Amniotic epithelial cell (primary cell): ENCODE data around the gene PCDH9.
"Not testable (repeated sequence)": the region's sequence is repeated elsewhere in the genome, so short reads cannot be mapped to it uniquely, and the experiment has no call there.

Experiments used
- DNase-seq: peaks from one replicate; pipeline ENCODE4 v3.0.0-alpha.2; 2010; ENCODE audit warnings: low read depth

The PCDH9 gene

DNA sequence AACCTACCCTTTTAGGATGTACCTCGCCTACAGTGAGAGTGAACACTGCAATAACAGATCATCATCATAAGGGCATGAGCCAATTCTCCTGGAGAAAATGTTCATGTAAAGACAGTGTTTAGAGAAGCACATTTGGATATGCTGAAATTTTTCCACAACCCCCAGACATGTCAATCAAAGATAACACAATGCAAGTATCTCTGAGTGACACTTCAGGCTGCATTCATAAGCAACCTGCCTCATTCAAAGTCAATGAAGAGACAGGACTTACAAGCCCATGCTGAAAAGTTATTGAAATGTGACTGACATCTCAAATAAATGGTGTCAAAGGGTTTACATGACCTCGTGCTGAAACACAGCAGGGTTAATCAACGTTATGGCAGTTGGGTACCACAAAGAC lies 102.0 kb downstream of the PCDH9 start:
- no peak for DNase-seq

DNA sequence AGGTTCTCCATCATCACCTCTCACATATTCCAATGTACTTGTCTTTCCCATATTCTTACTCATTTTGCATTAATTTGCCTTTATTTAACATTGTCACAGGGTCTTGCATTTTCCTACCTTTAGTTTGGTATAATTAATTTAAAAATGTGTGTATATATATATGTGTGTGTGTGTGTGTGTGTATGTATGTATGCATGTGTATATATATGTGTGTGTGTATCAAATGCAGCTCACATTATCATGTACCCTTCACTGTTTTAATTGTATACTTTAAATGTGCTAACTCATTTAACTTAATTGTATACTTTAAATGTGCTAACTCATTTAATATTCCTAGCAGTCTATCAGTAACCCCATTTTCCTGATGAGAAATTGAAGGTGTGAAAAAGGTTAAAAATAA lies 104.5 kb downstream of the PCDH9 start:
- no peak for DNase-seq

DNA sequence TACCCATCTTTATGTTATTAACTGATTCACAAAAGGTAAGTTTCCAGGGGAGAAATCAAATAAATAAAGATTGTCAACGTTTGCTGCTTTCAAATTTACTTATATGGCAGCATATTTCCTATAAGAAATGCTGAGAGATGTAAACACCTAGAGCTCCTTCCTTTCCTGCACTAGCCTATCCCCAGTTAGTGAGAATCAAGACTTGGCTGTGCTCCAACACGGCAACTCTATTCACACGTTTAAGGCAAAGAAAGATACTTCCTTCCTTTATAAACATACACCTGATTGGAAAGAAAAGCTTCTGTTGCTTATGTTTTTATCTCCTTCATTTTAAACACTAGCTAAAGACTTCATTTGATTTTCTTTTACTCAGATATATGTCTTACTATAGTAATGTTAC lies 107.0 kb downstream of the PCDH9 start:
- DNase-seq, result no peak

DNA sequence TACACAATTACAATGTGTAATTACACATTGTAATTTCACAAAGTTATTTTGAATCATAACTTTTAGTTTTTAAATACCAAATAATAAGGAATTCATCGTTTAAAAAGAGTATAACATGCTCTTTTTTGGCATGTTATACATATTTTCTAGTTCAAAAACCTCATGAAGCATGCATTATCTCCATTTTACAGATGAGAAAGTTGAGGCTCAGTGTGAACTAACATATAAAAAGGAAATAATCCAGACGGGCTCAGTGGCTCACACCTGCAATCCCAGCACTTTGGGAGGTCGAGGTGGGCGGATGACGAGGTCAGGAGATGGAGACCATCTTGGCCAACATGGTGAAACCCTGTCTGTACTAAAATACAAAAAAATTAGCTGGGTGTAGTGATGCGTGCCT lies 107.9 kb downstream of the PCDH9 start:
- DNase-seq, result no peak

DNA sequence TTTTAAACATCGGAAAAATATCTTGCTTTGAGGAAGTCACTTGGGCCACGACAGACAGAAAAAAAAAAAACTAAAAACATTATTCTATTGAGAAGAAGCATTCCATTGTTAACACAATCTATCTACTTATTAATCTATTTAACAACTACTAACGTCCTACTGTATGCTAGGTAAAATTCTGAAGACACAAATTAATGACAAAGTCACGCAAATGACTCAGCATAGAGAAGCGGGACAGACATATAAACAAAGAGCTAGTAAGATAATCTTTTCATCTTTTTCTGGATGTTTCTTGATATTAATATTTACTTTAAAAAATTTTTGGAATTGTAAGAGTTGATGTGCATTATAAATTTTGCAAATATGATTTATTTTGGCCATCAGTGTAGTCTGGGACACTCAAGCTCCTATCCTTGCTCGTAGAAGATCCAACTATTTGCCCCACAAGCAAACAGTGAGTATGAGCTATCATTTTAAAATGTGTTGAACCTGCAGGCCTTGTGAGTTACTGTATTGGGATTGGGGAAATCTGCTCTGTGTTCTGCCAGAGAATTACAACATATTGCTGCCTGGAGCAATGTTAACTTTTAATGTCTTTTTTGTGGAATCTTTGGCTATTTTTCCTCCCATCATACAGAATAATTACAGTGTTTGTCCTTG lies 109.1 kb downstream of the PCDH9 start:
- peak; percentile 72 for DNase-seq

DNA sequence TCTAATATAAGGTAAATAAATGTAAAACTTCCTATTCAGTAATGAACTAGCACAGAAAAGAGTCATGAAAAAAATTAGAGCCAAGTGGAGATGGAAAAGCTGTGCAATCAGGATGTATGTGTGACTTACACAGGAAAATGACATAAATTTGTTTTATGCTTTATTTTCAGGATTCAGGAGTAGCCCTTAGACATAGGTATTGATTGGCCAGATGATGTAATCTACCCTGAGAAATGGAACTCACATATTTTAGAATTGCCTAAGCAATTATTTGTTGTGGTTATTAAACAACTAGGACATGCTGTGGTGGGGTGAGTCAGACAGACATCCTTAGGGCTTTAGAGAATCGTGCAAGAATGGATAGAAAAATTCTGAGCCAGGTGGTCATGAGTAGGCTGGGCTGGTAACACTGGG lies 110.6 kb downstream of the PCDH9 start:
- DNase-seq, result peak; percentile 94

DNA sequence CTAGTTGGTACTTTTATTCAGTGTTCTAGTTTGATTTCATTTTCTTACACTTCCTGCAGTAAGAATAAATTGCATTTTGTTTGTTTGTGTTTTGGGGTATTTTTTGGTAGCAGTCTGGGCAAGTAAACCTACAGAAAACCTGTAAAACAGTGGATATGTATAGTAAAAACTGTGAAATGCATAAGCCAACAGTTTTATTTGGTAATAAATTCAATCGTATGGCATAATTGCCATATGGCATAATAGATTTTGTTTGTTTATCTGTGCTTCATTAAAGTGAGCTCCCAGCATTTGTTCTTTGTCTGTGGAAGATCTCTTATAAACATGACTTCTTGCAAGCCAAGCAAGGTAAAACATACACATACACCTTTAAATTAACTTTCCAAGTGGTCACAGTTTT lies 111.9 kb downstream of the PCDH9 start:
- no peak for DNase-seq

DNA sequence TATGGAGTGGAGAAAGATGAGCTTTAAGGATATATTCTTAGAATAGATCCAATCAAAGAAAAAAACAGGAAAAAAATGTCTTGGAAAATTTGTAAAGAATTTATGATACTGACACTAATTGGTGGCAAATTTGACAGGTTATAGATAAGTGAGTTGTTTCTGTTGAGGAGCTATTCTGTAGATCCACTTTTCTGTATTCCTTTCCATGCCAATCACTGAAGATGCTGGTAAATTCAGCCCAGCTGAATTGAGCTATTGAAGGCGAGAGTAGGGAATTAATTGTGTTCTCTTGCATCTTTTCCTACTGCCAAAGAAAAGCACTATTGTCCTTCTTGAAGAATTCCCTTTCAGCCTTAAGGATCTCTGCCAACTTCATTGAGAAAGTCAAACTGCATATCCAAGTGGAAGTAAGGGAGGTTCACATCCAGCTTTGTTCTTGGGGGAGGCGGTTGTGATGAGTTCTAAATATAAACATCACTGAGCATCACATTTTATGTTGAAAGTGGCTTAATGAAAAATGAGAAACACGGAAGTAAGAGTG lies 113.1 kb downstream of the PCDH9 start:
- DNase-seq, result no peak

DNA sequence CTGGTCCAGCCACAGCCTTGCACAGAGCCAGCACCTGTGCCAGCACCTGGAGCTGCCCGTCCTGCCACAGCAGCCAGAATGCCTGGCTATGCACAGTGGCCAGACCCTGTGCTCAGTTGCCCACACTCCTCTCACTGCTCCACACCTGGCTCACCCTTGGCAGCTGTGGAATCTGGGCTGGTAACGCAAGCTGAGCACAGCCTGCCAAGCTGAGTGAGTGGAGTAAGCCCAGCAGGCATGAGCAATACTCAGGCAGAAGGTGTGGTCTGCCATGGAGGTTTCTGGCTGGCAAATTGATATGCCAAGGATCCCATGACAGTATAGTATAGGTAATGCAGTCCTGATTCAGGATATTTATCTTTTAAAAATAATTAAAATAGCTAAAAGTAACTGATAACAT lies 122.2 kb downstream of the PCDH9 start:
- no peak for DNase-seq

DNA sequence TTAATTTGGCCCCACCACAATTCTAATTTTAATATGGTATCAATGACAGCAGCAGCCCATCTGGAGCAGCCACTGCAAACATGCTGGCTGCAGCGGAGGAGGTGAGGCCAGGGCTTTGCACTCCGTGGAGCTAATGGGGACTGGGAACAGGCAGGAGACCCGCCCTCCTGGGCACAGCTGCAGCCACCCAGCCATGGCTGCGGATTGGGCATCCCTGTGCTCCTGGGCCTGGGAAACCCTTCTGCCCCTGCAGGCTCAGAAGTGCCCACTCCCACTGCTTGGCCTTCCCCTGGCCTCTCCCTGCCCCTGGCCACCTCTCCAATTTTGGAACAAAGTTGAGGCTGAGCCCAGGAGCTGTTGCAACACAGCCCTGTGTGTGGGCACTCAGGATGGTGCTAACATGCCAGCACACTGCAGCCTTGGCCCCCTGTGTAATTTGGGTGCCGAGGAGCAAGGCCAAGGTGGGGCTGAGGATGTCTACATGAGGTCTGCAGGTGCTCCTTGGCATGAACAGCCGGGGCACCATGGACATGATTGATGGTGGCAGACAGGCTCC lies 123.6 kb downstream of the PCDH9 start:
- DNase-seq, result no peak

DNA sequence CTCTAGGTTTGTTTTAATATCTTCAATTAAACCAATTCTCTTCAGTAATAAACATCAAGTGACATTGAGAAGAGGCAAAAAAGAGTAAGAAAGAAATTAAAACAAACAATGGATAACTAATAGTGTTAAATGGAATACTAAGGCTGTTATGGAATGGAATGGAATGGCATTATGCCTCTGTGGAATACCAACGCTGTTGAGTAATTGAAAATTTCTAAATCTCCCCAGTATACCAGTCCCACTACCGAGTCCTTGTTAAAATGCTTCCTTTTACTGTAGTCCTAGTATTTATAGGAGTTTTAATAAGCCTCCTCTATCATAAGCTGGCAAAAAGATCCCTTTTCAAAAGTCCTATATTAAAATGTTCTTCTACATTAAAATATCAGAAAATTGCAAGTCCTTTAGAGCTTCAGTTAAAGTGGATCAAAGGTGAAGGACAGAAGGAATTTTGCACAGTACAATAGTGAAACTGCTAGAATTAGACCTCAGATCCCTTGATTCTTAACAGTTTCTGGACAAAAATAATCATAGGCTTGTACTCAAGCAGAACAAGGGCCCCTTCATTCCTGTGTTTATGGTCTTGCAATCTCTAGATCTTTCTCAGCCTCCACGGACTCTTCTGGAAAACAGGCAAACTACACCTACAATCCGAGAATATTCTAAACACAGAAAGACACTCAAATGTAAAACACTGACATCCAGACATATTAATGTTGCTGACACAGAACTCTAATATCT lies 128.2 kb downstream of the PCDH9 start:
- peak; percentile 36 for DNase-seq

DNA sequence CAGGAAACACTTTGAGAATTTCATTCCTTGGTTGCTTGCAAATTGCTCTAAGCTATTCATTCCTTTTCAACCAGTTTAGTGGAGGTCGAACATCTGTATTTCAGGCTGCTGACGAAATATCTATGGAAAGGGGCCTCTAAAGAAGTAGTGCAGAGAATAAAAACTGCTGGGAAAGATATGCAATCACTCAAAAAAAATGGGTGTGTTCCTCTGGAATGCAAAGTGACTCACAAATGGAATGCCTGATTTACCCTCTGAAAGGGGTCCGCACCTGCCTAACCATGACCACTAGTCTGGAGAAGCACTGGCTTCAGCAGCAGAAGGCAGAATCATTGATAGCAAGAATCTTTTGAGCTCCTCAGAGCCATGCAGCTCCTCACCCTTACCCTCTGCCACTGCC lies 129.4 kb downstream of the PCDH9 start:
- DNase-seq, result peak; percentile 23

DNA sequence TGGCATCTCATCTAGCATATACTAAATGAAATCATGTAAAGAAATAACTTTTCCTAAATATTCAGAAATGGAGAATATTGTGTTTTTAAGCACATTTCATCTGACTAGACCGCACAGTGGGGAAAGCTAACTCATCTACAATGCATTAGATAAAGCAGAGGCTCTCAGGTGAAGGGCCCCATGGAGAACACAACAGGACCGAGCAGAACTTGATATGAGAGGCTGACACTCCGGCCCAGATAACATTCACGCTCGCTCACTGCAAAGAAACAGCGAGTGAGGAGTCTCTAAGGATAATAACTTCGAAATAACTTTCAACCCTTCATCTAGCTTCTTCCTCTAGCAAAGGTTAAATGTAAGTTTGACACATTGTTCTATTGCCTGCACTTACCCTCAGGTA lies 130.6 kb downstream of the PCDH9 start:
- DNase-seq, result no peak

DNA sequence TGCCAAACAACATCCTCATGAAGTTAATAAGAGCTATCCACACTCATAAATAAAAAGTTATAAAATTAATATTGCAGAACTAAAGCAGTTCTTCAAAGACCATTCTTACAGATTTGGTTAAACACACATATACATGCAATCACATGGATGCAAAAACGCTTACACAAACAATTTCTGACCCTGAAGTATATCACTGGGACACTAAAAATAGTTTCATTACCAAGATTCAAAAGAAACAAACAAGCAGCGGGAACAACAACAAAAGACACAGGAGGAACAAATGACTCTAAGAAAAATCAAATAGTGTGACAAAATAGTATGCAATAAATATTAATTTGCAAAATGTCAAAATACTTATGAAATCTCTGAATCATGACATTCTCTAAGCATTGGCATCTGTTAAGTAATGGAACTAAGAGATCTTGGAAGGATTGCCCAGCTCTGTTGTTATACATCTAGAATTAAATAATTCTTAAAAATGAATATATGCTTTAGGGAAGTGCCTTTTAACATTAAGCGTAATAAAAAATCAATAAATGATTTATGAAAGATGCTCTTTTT lies 132.2 kb downstream of the PCDH9 start:
- DNase-seq, result no peak

DNA sequence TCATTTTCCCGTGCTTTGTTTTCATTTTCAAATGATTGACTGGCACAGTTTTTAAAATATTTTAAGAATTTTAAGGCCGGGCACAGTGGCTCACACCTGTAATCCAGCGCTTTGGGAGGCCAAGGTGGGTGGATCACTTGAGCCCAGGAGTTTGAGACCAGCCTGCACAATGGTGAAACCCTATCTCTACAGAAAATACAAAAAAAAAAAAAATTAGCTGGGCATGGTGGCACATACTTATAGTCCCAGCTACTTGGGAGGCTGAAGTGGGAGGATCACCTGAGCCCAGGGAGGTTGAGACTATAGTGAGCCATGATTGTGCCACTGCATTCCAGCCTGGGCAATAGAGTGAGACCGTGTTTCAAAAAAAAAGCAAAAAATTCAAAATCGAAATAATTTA lies 133.2 kb downstream of the PCDH9 start:
- not testable (repeated sequence) for DNase-seq

DNA sequence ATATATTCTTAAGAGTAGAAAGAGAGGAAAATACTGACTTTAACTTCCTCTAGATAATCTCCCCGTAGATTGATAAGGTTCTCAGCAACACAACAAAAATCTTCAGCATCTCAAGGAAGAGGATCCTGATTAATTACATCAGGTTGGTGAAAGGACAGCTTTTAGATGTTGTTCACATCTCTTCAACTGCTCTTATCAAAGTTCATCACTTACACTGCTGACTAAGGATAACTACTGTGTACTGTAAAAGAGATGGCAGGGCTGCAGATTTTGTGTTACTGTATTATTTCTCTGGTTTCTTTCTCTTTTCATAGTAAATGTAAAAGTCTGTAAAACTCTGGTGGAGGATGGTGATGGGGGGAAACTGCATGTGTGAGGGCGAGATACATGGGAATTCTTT lies 133.7 kb downstream of the PCDH9 start:
- no peak for DNase-seq

DNA sequence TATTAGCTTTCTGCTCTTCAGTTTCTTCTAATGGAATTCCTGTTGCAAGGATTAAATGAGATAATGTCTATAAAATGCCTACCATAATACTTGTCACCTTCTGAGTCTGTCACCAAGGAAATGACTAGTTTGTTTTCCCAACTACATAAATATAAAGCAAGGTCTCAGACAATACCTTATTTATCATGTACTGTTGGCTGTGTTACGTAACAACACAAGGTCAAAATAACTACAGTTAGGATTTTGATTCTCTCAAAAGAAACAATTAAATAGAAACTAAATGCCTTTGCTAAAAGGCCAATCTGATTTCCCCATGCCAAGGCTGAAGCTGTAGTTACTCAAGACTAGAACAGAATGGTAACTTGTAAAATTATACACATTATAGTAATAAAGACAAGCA lies 134.5 kb downstream of the PCDH9 start:
- peak; percentile 7 for DNase-seq

DNA sequence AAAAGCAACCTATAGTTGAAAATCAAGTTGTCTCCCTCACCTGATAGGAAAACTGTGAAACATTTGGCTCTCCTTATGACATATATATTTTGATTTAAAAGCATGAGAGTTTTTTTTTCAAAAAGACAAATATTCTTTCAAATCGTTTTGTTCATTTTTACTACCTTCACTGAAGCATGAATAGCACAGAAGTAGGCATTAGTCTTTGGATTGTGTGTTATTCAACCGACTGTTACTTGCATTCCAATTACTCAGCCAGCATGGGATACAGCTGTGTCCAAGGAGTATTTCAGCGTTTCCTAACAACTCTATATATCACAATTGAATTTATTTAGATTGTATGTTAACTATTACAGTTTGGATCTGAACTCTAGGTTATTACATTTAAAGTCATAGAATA lies 135.2 kb downstream of the PCDH9 start:
- peak; percentile 6 for DNase-seq

DNA sequence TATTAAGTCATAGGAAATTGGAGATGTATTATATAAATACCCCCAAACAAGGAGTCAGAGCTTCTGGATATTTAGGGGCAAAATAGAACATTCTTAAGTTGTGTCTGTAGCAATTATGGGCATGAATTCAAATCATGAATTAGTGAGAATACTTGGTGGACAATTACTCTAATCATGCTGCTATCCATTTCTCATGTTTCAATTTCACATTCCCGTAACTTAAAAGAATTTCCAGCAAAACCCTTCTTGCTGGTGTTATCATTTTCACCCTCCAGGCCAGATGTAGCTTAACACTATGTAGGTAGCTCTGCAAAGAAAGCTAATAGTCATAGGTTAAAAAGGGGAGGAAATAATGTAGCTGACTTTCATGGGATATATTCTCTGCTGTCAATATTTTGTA lies 136.1 kb downstream of the PCDH9 start:
- no peak for DNase-seq

DNA sequence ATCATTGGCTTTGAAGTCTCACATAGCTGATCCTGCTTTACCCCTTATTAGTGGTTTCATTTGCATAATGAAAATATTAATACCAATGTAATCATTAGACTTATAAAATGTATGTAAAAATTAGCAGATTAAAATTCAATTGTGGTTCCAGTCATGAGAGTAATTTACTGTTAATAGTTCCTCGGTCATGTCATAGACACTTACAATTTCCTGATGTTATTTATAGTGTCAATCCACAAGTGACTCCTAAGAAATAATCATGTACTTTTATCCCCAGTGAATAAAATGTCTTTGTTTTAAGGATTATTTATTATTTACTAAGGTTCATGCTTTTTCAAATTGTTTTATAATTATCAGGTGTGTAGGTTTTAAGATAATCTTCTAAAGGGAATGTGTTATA lies 138.5 kb downstream of the PCDH9 start:
- DNase-seq, result no peak

DNA sequence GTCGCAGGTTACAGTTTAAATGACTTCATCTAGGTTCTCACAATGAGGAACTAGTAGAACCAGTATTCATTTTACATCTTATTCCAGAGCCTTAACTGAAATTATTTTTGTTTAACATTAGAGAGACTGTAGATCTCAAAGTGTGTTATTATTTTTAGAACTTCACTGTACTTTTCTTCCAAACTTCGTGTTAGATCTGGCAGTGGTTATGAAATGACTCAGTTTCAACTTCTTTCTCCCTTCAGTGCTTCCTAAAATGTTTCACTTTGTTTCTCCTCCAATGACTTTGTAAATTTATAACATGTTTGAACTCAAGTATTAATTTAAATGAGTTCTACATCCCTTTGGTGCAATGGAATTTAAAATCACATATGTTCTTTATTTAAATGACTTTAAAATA lies 139.3 kb downstream of the PCDH9 start:
- no peak for DNase-seq

DNA sequence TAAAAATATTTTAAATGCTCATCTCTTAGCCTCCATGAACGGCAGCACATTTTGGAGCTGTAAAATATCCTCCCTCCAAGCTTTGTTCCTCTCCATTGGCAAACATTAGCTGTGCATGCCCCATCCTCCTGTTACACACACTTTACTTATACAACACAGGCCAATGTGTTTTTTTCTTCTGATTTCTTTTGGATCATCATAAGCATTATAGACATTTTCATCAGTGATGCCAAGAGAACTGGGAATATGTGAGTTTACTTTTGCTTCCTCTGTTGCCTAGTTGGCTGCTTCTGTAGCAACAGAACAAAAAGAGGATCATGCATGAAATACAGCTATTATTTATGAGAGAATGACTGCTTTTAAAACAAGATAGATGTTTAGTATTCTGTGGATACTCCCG lies 142.6 kb downstream of the PCDH9 start:
- no peak for DNase-seq

DNA sequence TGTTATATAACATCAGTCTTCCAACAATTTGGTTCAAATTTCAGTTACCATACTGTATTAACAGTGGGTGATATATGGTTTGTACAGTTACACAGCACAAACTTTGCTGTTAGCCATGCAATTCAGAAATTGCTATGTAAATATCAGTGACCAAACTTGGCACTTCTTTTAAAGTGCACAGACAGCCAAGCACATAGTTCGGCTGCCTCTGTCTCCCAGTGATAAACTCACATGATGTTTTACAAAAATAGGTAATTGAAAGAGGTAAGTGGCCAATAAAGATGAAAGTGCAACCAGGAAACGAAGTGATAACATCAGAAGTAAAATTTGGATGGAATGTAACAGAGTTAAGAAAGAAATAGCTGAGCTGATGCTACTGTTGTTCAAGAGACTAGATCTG lies 143.9 kb downstream of the PCDH9 start:
- DNase-seq, result no peak
